NCI-H748 treated with DMSO at 0.1 percent for 48 hours (cell line): ENCODE measurements around the gene ZFHX3.

Source experiments
- DNase-seq: peaks from one replicate; lab custom pipeline; 2025; lab: John Stamatoyannopoulos, UW

ZFHX3 gene

GRCh38 chr16:72875291-72876031 is 172.5 kb downstream of the ZFHX3 start:
- DNase-seq, result no peak

- no peak for DNase-seq
These were observed 174.1 kb downstream of the ZFHX3 start for GRCh38 chr16:72873853-72874252.

- no peak for DNase-seq
These were observed 174.9 kb downstream of the ZFHX3 start for GRCh38 chr16:72873044-72873443.

- no peak for DNase-seq
These were observed 182.1 kb downstream of the ZFHX3 start for GRCh38 chr16:72865835-72866234.

- DNase-seq, result no peak
These were observed 182.7 kb downstream of the ZFHX3 start for GRCh38 chr16:72865258-72865657.

GRCh38 chr16:72864130-72864833 is 183.6 kb downstream of the ZFHX3 start:
- DNase-seq, result no peak

GRCh38 chr16:72862090-72862489 is 185.8 kb downstream of the ZFHX3 start:
- DNase-seq, result no peak

- DNase-seq, result no peak
These were observed 187.0 kb downstream of the ZFHX3 start for GRCh38 chr16:72860726-72861562.

GRCh38 chr16:72859581-72859980 is 188.3 kb downstream of the ZFHX3 start:
- no peak for DNase-seq

- no peak for DNase-seq
These were observed 189.0 kb downstream of the ZFHX3 start for GRCh38 chr16:72858665-72859493.

- no peak for DNase-seq
These were observed 189.9 kb downstream of the ZFHX3 start for GRCh38 chr16:72857834-72858664.

- no peak for DNase-seq
These were observed 191.1 kb downstream of the ZFHX3 start for GRCh38 chr16:72856797-72857196.

GRCh38 chr16:72854267-72854959 is 193.5 kb downstream of the ZFHX3 start:
- no peak for DNase-seq

GRCh38 chr16:72853575-72854266 is 194.2 kb downstream of the ZFHX3 start:
- DNase-seq, result no peak

- no peak for DNase-seq
These were observed 195.5 kb downstream of the ZFHX3 start for GRCh38 chr16:72852421-72852820.

GRCh38 chr16:72850853-72851252 is 197.1 kb downstream of the ZFHX3 start:
- DNase-seq, result no peak

- DNase-seq, result no peak
These were observed 197.9 kb downstream of the ZFHX3 start for GRCh38 chr16:72850021-72850420.

GRCh38 chr16:72848759-72849664 is 198.9 kb downstream of the ZFHX3 start:
- peak; percentile 16 for DNase-seq

GRCh38 chr16:72848028-72848400 is 199.9 kb downstream of the ZFHX3 start:
- DNase-seq, result no peak
